HepG2 (cell line): Measurements from ENCODE around the gene CHN2. TPM values are rescaled to one million over a fixed set of nuclear protein-coding genes. Genes with fewer than 3 reads are reported as not detected.

Experiments used
- ATAC-seq: fragments of 200-7000 bp; cut with Tn5 transposase; 3 replicates; pipeline ENCODE4 v1.9.1; 2020; ENCODE audit warnings: mild to moderate bottlenecking, moderate library complexity
- BruUV-seq: library from RNA; stranded (reverse); fragments of 400-500 nt; replicated peaks from 2 replicates; lab custom pipeline; 2021; lab: Mats Ljungman, UMichigan
- CTCF ChIA-PET: fragments of 300-600 bp; formaldehyde crosslinking; extraction: SDS; loops from one replicate; lab custom pipeline; 2021; ENCODE audit warnings: low total read pairs, inconsistent platforms, low intra/inter-chr PET ratio; lab: Yijun Ruan, JAX
- POLR2A ChIA-PET: fragments of 350-600 bp; sonication (Branson Sonifier 250); formaldehyde crosslinking; loops from one replicate; lab custom pipeline; 2020; ENCODE audit warnings: antibody characterized with exemption, inconsistent platforms; lab: Yijun Ruan, JAX
- DNase-seq: peaks from one replicate; pipeline ENCODE4 v3.0.0-alpha.2; 2015; ENCODE audit warnings: low spot score
- FAIRE-seq: peaks from 3 replicates; lab custom pipeline; 2011; peaks lifted over from hg19 to GRCh38; lab: Jason Lieb, UNC
- H2AFZ ChIP-seq: one replicate; pipeline ENCODE4 v1.6.1; 2011; ENCODE audit warnings: low read length, inconsistent platforms
- H3K27ac ChIP-seq: fragments of 300-600 bp; 3 replicates; pipeline ENCODE4 v1.8.0; 2011; ENCODE audit warnings: mixed run types, mild to moderate bottlenecking, mixed read lengths, low read length, inconsistent platforms; ENCODE audit not compliant: insufficient read depth; ENCODE audit errors: extremely low read length
- H3K27me3 ChIP-seq, 2 experiments: fragments of 200-600 bp in 1 of 2; 2 replicates in 1 of 2; 3 replicates in 1 of 2; pipeline versions ENCODE4 v1.6.0 to v1.8.0; 2011; ENCODE audit warnings: low read length in 2 of 2, mild to moderate bottlenecking in 2 of 2, moderate library complexity in 2 of 2, inconsistent platforms in 1 of 2; ENCODE audit not compliant: insufficient read depth in 2 of 2, control insufficient read depth in 1 of 2
- H3K36me3 ChIP-seq, 2 experiments: fragments of 200-600 bp in 1 of 2; replicated peaks in 1 of 2; 2 replicates in 1 of 2; 3 replicates in 1 of 2; pipeline versions ENCODE4 v1.5.1 to v1.8.0; 2011; ENCODE audit warnings: low read length in 2 of 2, inconsistent platforms in 1 of 2; ENCODE audit not compliant: insufficient read depth in 2 of 2, control insufficient read depth in 1 of 2
- H3K4me1 ChIP-seq: 2 replicates; pipeline ENCODE4 v1.5.1; 2012; ENCODE audit warnings: low read length, inconsistent platforms; ENCODE audit not compliant: insufficient read depth
- H3K4me2 ChIP-seq: 2 replicates; pipeline ENCODE4 v1.6.0; 2011; ENCODE audit warnings: low read depth, low read length, inconsistent platforms
- H3K4me3 ChIP-seq, 3 experiments: fragments of 200-600 bp in 1 of 3; sonication (generic), shearing (Covaris generic) in 1 of 3; replicated peaks in 1 of 3; 2 replicates each; pipeline ENCODE4 v1.5.1; 2011 to 2016; ENCODE audit warnings: low read length in 3 of 3, inconsistent platforms in 2 of 3, low read depth in 2 of 3, mild to moderate bottlenecking in 2 of 3, control low read depth in 1 of 3, mixed read lengths in 1 of 3; ENCODE audit not compliant: insufficient read depth in 1 of 3
- H3K79me2 ChIP-seq: one replicate; pipeline ENCODE4 v1.6.1; 2011; ENCODE audit warnings: low read length, inconsistent platforms; ENCODE audit not compliant: insufficient read depth
- H3K9ac ChIP-seq: 2 replicates; pipeline ENCODE4 v1.6.0; 2011; ENCODE audit warnings: mild to moderate bottlenecking, low read depth, low read length, inconsistent platforms; ENCODE audit not compliant: insufficient read depth
- H3K9me3 ChIP-seq: 2 replicates; pipeline ENCODE4 v1.5.1; 2012; ENCODE audit warnings: mild to moderate bottlenecking, low read length
- H4K20me1 ChIP-seq: 2 replicates; pipeline ENCODE4 v1.6.0; 2011; ENCODE audit warnings: inconsistent platforms, mild to moderate bottlenecking, low read length, moderate library complexity; ENCODE audit not compliant: insufficient read depth
- ATF1 ChIP-seq: IDR thresholded peaks from 2 replicates; pipeline ENCODE4 v1.6.1; 2016; ENCODE audit warnings: mild to moderate bottlenecking, control low read depth
- BCL6 ChIP-seq: IDR thresholded peaks from 2 replicates; pipeline ENCODE4 v1.6.1; 2016; ENCODE audit warnings: missing genetic modification reagents, missing compliant biosample characterization
- EEA1 ChIP-seq: sonication (generic); formaldehyde crosslinking; IDR thresholded peaks from 2 replicates; pipeline ENCODE4 v1.5.1; 2020; ENCODE audit warnings: mild to moderate bottlenecking, missing genetic modification reagents, borderline replicate concordance
- ELF1 ChIP-seq: sonication (generic); formaldehyde crosslinking; IDR thresholded peaks from 2 replicates; pipeline ENCODE4 v1.4.0; 2020; ENCODE audit warnings: missing genetic modification reagents
- FOXM1 ChIP-seq: sonication (generic); formaldehyde crosslinking; IDR thresholded peaks from 2 replicates; pipeline ENCODE4 v1.5.0; 2020; ENCODE audit warnings: missing genetic modification reagents
- HDAC2 ChIP-seq: sonication (generic); formaldehyde crosslinking; IDR thresholded peaks from 2 replicates; pipeline ENCODE4 v1.4.0; 2020; ENCODE audit warnings: missing genetic modification reagents
- SNAPC4 ChIP-seq: sonication (generic); formaldehyde crosslinking; IDR thresholded peaks from 2 replicates; pipeline ENCODE4 v1.4.0; 2020; ENCODE audit warnings: mild to moderate bottlenecking, missing genetic modification reagents
- TFDP1 ChIP-seq: IDR thresholded peaks from 2 replicates; pipeline ENCODE4 v1.6.1; 2016; ENCODE audit warnings: missing compliant biosample characterization, missing genetic modification reagents, borderline replicate concordance
- ZC3H13 ChIP-seq: sonication (generic); formaldehyde crosslinking; IDR thresholded peaks from 2 replicates; pipeline ENCODE4 v1.8.1; 2023; ENCODE audit warnings: mild to moderate bottlenecking, missing genetic modification reagents, moderate library complexity
- ZNF367 ChIP-seq: sonication (generic); formaldehyde crosslinking; IDR thresholded peaks from 2 replicates; pipeline ENCODE4 v1.4.0; 2020; ENCODE audit warnings: missing genetic modification reagents, borderline replicate concordance
- ZNF678 ChIP-seq: sonication (generic); formaldehyde crosslinking; IDR thresholded peaks from 2 replicates; pipeline ENCODE4 v1.4.0; 2020; ENCODE audit warnings: mild to moderate bottlenecking, missing genetic modification reagents
- ZSCAN20 ChIP-seq: sonication (generic); formaldehyde crosslinking; IDR thresholded peaks from 2 replicates; pipeline ENCODE4 v1.4.0; 2020; ENCODE audit warnings: missing genetic modification reagents, mild to moderate bottlenecking, borderline replicate concordance
- WGBS: methylation state at CpG from one replicate; pipeline ENCODE4 v1.1.6; 2017; ENCODE audit warnings: low lambda C conversion rate; 5-methylcytosine and 5-hydroxymethylcytosine counted together
- in situ Hi-C: cut with HindIII; loops from 2 replicates; pipeline ENCODE4 v1.10.0; 2017; ENCODE audit warnings: low pct_unique_long_range_greater_than_20kb; ENCODE audit not compliant: extremely low pct_ligation_motif_present
- intact Hi-C: fragments of 100-400 bp; cut with micrococcal nuclease; formaldehyde crosslinking; loops from one replicate; pipeline ENCODE4 v1.10.0; 2022; ENCODE audit not compliant: unreplicated experiment
- polyA plus RNA-seq, 8 experiments: library from polyadenylated mRNA; depleted of rRNA in 3 of 8; stranded (reverse) in 7 of 8; unstranded in 1 of 8; fragments of >200 nt; fragmentation: Illumina TruSeq in 4 of 8; extraction: Trizol in 4 of 8; gene quantifications; 2 replicates each; pipeline versions ENCODE4 v1.2.1 to v1.2.3, GENCODE V29; 2011 to 2016; ENCODE audit warnings: low read depth in 4 of 8, missing spikeins in 1 of 8, mixed read lengths in 1 of 8; ENCODE audit not compliant: insufficient read depth in 1 of 8
- total RNA-seq, 5 experiments: library from RNA; depleted of rRNA; stranded (reverse); fragments of >200 nt; fragmentation: Illumina TruSeq; extraction: Trizol; gene quantifications; 2 replicates each; pipeline ENCODE4 v1.2.3, GENCODE V29; 2016; ENCODE audit warnings: low read depth in 1 of 5

Gene CHN2
- total and polyA plus RNA-seq, 2 of the 13 experiments (the other 11 are each of a cell fraction or from before 2014, with no cell fraction given) = 23.5 to 30.5 TPM

DNA sequence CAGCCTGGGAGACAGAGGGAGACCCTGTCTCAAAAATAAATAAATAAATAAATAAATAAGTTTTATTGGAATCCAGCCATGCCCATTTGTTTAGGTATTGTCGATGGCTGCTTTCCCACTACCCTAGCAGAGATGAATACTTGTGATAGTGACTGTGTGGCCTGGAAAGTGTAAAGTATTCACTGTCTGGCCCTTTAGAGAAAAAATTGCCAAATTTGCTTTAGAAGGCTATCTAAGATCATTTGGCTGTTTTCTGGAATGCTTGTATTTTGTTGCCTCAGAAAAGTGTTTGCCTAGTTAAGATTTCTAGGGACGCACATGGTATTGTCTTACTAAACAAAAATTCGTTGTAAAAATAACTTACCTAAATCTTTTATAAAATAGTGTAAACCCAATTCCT is 35.4 kb downstream of the CHN2 start:
- no peaks in the 10 kb centered on the region for H3K9me3 ChIP-seq
- no peak overlapping the region for H3K4me2 ChIP-seq
- BruUV-seq = no TSS peak
- H3K36me3 ChIP-seq = no peaks in the 10 kb centered on the region; a peak in 1 of 5 replicates
- intact Hi-C loops (loop anchor here (5.0 kb wide), 2 partner anchors 38 to 62 kb away; partner anchors contain the start of gene CHN2), in situ Hi-C loops (no loop called here)
- ATAC-seq (no peak), FAIRE-seq (no peak), DNase-seq (no peak)
- no peak overlapping the region for H3K4me3 ChIP-seq
- ChIA-PET CTCF (no interaction called here), POLR2A (interaction anchor here (1.4 to 2.0 kb wide), 3 partner anchors 22 to 40 kb away, joined by 3 to 28 read pairs (median 11); partner anchors contain the start of gene CHN2)
- H3K27ac ChIP-seq = peak overlapping the region; percentile 79
- peaks cover 90% of the 10 kb centered on the region for H3K4me1 ChIP-seq
- no peaks in the 10 kb centered on the region for H3K27me3 ChIP-seq
- TF ChIP-seq ELF1 (CRISPR knock-in tag) = no peak
- 0 out of 2 replicates have a peak, but pooled peaks have one; percentile 8 for TF ChIP-seq BCL6 (CRISPR knock-in tag)
- H4K20me1 ChIP-seq = no peaks in the 10 kb centered on the region
- H3K9ac ChIP-seq = no peak overlapping the region
- no peak overlapping the region for H2AFZ ChIP-seq
- H3K79me2 ChIP-seq = peaks cover 54% of the 10 kb centered on the region
- 73% methylated on average over 3 of the region's 3 CpGs for WGBS

DNA sequence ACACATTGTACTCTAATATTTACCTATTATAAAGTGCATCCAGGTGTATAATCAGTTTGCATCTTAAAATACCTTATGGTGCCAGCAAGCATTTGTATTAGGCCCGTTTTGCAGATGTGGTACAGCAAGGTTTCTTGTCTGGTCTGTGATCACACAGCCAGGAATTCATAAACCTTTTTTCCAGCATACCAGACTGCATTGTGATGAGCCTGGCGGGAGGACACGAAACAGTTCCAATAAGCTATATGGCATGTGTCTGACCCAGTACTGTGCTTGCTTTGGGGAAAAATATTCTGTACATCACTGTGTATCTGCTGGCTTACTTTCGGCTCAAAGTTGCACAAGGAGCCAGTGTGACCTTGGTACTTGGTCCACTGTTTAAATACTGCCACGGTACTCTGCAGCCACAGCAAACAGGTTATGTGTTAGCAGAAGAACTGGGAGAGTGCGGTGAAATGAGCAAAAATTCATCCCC is 36.3 kb downstream of the CHN2 start:
- FAIRE-seq = peak; percentile 94
- peak overlapping the region; percentile 79 for H3K27ac ChIP-seq
- TF ChIP-seq TFDP1 = no peak; the same call in 1 of the 2 replicates
- no peak for TF ChIP-seq ZNF678
- TF ChIP-seq EEA1 (CRISPR knock-in tag) = no peak
- TF ChIP-seq HDAC2 (CRISPR knock-in tag) = peak; percentile 92; the same call in 1 of the 2 replicates
- no peak for TF ChIP-seq SNAPC4 (CRISPR knock-in tag)
- no peak for TF ChIP-seq ZC3H13 (CRISPR knock-in tag)
- no peak for TF ChIP-seq ZSCAN20 (CRISPR knock-in tag)
- TF ChIP-seq FOXM1 (CRISPR knock-in tag) = no peak
- no peak for TF ChIP-seq ZNF367 (CRISPR knock-in tag)
- TF ChIP-seq ATF1 = no peak

More for the DNA sequence above, 36.3 kb downstream of the CHN2 start:
- ChIA-PET CTCF (no interaction called here), POLR2A (interaction anchor here (0.8 to 2.8 kb wide), 7 partner anchors 17 to 252 kb away, joined by 3 to 14 read pairs (median 3); partner anchors contain the start of gene CHN2)
- Histone ChIP-seq H3K4me1 (peaks cover 89% of the 10 kb centered on the region), H3K79me2 (peaks cover 60% of the 10 kb centered on the region), H3K27me3 (no peaks in the 10 kb centered on the region), H4K20me1 (no peaks in the 10 kb centered on the region), H3K9me3 (no peaks in the 10 kb centered on the region), H2AFZ (no peak overlapping the region), H3K36me3 (peaks cover 0 to 1% of the 10 kb centered on the region in 2 experiments; a peak in 1 of 5 replicates), H3K9ac (no peak overlapping the region), H3K4me2 (peak overlapping the region; percentile 63), H3K4me3 (peak overlapping the region in 1 of 3 experiments; percentile 14; a peak in 1 of 6 replicates)
- ATAC-seq (peak; percentile 91), DNase-seq (peak; percentile 94)
- 0% methylated on average over 6 of the region's 6 CpGs for WGBS
- intact Hi-C loops (loop anchor here (5.0 kb wide), 1 partner anchor 61 kb away; no protein-coding TSS in a partner anchor), in situ Hi-C loops (no loop called here)
- BruUV-seq = no TSS peak
